ENCODE results near the gene L3MBTL4.

DNA sequence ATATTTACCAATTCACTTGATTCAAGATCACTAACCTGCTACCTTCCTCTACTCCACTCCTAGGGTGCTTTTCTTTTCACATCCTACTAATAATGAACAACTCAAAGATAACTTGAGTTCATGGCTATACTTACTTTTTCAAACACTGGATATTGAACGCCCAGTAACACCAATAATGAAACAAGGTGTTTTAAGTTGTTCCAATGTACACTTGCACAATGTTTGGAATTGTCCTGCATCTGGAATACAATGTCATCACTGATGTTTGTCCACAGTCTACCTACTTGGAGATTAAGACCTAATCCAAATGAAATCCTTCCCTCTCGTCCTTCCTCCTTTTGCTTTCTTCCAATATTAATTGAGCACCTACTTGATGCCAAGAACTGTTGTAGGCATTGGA, 301.1 kb downstream of the L3MBTL4 start:
- TF ChIP-seq, protein P1, sequence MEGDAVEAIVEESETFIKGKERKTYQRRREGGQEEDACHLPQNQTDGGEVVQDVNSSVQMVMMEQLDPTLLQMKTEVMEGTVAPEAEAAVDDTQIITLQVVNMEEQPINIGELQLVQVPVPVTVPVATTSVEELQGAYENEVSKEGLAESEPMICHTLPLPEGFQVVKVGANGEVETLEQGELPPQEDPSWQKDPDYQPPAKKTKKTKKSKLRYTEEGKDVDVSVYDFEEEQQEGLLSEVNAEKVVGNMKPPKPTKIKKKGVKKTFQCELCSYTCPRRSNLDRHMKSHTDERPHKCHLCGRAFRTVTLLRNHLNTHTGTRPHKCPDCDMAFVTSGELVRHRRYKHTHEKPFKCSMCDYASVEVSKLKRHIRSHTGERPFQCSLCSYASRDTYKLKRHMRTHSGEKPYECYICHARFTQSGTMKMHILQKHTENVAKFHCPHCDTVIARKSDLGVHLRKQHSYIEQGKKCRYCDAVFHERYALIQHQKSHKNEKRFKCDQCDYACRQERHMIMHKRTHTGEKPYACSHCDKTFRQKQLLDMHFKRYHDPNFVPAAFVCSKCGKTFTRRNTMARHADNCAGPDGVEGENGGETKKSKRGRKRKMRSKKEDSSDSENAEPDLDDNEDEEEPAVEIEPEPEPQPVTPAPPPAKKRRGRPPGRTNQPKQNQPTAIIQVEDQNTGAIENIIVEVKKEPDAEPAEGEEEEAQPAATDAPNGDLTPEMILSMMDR (conservative IDR thresholded peaks at IDR 0.05; ENCODE audit: low read depth, low read length) = no peak
- no peak for TF ChIP-seq EZH2 (IDR thresholded peaks at IDR 0.05; ENCODE audit: borderline replicate concordance, low read depth, low read length, poor library complexity, severe bottlenecking)
